ENCODE data around the gene PTHLH. TPM values are rescaled to one million over a fixed set of nuclear protein-coding genes. Genes with fewer than 3 reads are reported as not detected.

The PTHLH gene
- total RNA-seq, 6 experiments from 2014 or later, result not detected

DNA sequence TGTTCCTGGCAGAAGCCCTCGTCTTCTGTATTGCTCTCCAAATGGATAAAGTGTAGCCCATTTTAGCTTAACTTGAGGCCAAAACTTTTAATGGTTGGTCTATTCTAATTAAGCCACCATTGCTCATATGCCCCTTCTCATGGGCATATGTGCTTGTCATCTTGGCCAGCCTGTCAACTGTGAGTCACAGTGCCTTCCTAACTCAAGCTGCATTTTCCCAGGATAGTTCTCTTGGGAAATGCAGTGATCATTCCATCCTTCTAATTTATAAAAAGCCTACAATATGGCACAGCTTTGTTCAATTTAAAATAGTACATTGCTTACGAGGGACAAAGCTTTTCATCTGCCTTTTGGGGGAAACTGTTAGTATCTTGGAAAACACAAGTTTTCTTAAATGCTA lies 6.6 kb downstream of the PTHLH start:
- DNase-seq (no peak), ATAC-seq (no peak)
- no peaks in the 10 kb centered on the region for H3K36me3 ChIP-seq
- intact Hi-C loops (cut with DNase I), result no loop called here
- H3K4me3 ChIP-seq, result no peak overlapping the region
- 50% methylated on average over 2 of the region's 2 CpGs for WGBS (ENCODE audit: insufficient coverage, low coverage, low lambda C conversion rate, missing lambda C conversion rate)
- H3K27me3 ChIP-seq, result peaks cover 0 to 50% of the 10 kb centered on the region in 2 donors
- H3K27ac ChIP-seq, result no peak overlapping the region
- TF ChIP-seq, protein P1, sequence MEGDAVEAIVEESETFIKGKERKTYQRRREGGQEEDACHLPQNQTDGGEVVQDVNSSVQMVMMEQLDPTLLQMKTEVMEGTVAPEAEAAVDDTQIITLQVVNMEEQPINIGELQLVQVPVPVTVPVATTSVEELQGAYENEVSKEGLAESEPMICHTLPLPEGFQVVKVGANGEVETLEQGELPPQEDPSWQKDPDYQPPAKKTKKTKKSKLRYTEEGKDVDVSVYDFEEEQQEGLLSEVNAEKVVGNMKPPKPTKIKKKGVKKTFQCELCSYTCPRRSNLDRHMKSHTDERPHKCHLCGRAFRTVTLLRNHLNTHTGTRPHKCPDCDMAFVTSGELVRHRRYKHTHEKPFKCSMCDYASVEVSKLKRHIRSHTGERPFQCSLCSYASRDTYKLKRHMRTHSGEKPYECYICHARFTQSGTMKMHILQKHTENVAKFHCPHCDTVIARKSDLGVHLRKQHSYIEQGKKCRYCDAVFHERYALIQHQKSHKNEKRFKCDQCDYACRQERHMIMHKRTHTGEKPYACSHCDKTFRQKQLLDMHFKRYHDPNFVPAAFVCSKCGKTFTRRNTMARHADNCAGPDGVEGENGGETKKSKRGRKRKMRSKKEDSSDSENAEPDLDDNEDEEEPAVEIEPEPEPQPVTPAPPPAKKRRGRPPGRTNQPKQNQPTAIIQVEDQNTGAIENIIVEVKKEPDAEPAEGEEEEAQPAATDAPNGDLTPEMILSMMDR (IDR thresholded peaks at IDR 0.05), result no peak
- no peak for TF ChIP-seq POLR2A (IDR thresholded peaks at IDR 0.05)
- H3K4me1 ChIP-seq, result peaks cover 0 to 21% (median 8%) of the 10 kb centered on the region in 4 donors
- H3K9me3 ChIP-seq, result no peaks in the 10 kb centered on the region

DNA sequence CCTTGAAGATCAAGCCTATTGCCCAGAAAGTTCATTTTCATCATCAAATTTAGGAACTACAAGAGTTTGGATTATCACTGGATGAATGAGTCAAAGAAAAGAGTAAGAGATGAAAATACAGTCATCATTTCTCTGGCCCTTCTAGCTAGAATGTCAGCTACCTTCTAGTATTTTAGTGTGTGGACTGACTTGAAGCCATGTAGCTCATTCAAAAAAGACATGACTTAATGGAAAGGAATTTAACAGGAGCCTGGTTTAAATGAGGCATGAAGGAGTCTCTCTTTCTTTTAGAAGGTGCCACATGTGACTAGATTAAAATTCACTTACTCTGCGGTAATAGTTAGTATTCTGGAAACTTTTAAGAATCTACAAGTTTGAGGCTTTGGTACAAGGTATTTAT lies 7.1 kb downstream of the PTHLH start:
- intact Hi-C loops (cut with DNase I), result no loop called here
- Histone ChIP-seq H3K4me3 (no peak overlapping the region), H3K27me3 (peaks cover 0 to 50% of the 10 kb centered on the region in 2 donors), H3K36me3 (no peaks in the 10 kb centered on the region), H3K4me1 (peaks cover 0 to 16% (median 9%) of the 10 kb centered on the region in 4 donors), H3K9me3 (no peaks in the 10 kb centered on the region), H3K27ac (no peak overlapping the region)
- no peak for DNase-seq
- WGBS (ENCODE audit: insufficient coverage, low coverage, low lambda C conversion rate, missing lambda C conversion rate), result 71% methylated on average over 1 of the region's 1 CpG
- ATAC-seq, result no peak
- no peak for TF ChIP-seq POLR2A (IDR thresholded peaks at IDR 0.05)
- TF ChIP-seq, protein P1 (IDR thresholded peaks at IDR 0.05), result no peak

DNA sequence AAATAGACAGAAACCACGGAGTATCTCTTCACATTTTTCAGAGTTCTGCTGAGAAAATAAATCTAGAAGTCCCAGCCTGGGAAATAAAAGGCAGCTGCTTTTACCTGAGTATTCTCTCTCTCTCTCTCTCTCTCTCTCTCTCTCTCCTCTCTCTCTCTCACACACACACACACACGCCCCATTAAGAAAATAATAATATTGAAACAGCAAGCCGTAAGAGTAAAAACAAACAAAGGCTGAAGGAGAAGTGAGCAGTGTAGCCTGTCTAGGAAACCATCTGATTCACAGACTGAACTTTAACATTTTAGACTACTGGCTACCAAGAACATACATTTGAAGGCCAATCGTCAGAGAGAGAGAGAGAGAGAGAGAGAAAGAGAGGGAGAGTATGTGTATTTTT lies 8.4 kb downstream of the PTHLH start:
- ATAC-seq, result no peak
- no peak for DNase-seq
- peaks cover 0 to 45% of the 10 kb centered on the region in 2 donors for H3K27me3 ChIP-seq

DNA sequence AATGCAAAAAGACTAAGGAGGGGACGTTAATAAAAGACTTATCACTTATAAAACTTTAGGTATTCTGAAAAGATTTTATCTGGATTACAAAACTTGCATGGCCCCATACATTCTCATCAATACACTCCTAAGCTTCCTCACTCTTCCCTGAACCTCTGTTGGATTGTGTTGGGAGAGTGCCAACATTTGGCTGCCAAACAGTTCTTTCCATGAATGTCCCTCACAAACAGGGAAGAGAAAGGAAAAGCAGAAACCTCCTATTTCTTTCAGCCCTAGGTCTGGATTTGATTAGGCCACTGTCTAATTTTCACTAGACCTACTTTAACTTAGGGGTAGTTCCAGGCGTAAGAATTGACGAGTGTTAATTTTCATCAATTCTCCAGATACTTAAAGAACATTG lies 11.7 kb downstream of the PTHLH start:
- Histone ChIP-seq H3K4me3 (no peak overlapping the region), H3K27ac (no peak overlapping the region), H3K36me3 (no peaks in the 10 kb centered on the region), H3K4me1 (peaks cover 0 to 1% (median 0%) of the 10 kb centered on the region in 4 donors), H3K9me3 (no peaks in the 10 kb centered on the region), H3K27me3 (peaks cover 0 to 12% of the 10 kb centered on the region in 2 donors)
- WGBS (ENCODE audit: insufficient coverage, low coverage, low lambda C conversion rate, missing lambda C conversion rate), result 86% methylated on average over 3 of the region's 3 CpGs
- DNase-seq (no peak), ATAC-seq (no peak)
- intact Hi-C loops (cut with DNase I), result no loop called here
- TF ChIP-seq POLR2A (IDR thresholded peaks at IDR 0.05), result no peak
- TF ChIP-seq, protein P1 (IDR thresholded peaks at IDR 0.05), result no peak

More for the DNA sequence above, 8.4 kb downstream of the PTHLH start:
- no peaks in the 10 kb centered on the region for H3K9me3 ChIP-seq
- no peak overlapping the region for H3K27ac ChIP-seq
- H3K4me1 ChIP-seq, result peaks cover 0 to 6% (median 5%) of the 10 kb centered on the region in 4 donors
- TF ChIP-seq POLR2A (IDR thresholded peaks at IDR 0.05), result no peak
- TF ChIP-seq, protein P1 (IDR thresholded peaks at IDR 0.05), result no peak
- H3K36me3 ChIP-seq, result no peaks in the 10 kb centered on the region
- WGBS (ENCODE audit: insufficient coverage, low coverage, low lambda C conversion rate, missing lambda C conversion rate), result 34% methylated on average over 4 of the region's 4 CpGs
- H3K4me3 ChIP-seq, result no peak overlapping the region
- intact Hi-C loops (cut with DNase I), result no loop called here

DNA sequence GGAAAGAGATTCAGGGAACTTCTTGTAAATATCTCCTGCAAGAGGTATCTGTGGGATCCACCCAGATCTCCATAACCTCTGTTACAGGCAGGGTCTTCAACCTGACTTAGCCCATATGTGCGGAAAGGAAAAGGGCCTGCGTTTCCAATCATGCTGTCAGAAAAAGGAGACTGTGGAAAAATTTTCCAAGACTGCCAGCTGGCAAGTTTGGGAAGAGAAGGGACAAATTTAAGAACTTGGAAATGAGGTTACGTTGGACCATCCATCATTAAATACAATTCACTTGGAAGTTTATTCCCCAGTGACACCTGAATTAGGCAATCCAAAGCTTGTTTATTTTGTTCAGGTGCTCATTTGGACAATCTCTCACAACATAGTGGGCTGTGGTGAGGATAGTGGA lies 13.9 kb downstream of the PTHLH start:
- H3K27me3 ChIP-seq, result no peaks in the 10 kb centered on the region
- H3K4me1 ChIP-seq, result peaks cover 0 to 1% (median 0%) of the 10 kb centered on the region in 4 donors
- no peaks in the 10 kb centered on the region for H3K36me3 ChIP-seq
- H3K4me3 ChIP-seq, result no peak overlapping the region
- WGBS (ENCODE audit: insufficient coverage, low coverage, low lambda C conversion rate, missing lambda C conversion rate), result 61% methylated on average over 2 of the region's 3 CpGs
- TF ChIP-seq, protein P1 (IDR thresholded peaks at IDR 0.05), result no peak
- H3K9me3 ChIP-seq, result no peaks in the 10 kb centered on the region
- no peak for ATAC-seq
- intact Hi-C loops (cut with DNase I), result no loop called here
- DNase-seq, result no peak
- H3K27ac ChIP-seq, result no peak overlapping the region
